Left forelimb (tissue), 1 donor: ENCODE measurements around the gene EGR2.

Source experiments
- DNase-seq: peaks from one replicate; pipeline ENCODE4 v3.0.0-alpha.2; 2018; ENCODE audit warnings: low spot score

The EGR2 gene

GRCh38 chr10:62817766-62818425 is 1.7 kb upstream of the EGR2 start:
- DNase-seq, result peak; percentile 84

- no peak for DNase-seq
These were observed 1.1 kb upstream of the EGR2 start for GRCh38 chr10:62817121-62817765.

GRCh38 chr10:62816076-62816330 is 163 bp downstream of the EGR2 start:
- DNase-seq, result no peak

GRCh38 chr10:62815381-62816075 is 638 bp downstream of the EGR2 start:
- DNase-seq, result no peak

- no peak for DNase-seq
These were observed 1.3 kb downstream of the EGR2 start for GRCh38 chr10:62814756-62815380.

- DNase-seq, result no peak
These were observed 2.2 kb downstream of the EGR2 start for GRCh38 chr10:62813981-62814380.

GRCh38 chr10:62813453-62813852 is 2.7 kb downstream of the EGR2 start:
- DNase-seq, result no peak

- no peak for DNase-seq
These were observed 3.3 kb downstream of the EGR2 start for GRCh38 chr10:62812672-62813439.

GRCh38 chr10:62811159-62811875 is 4.8 kb downstream of the EGR2 start:
- no peak for DNase-seq

- no peak for DNase-seq
These were observed 5.8 kb downstream of the EGR2 start for GRCh38 chr10:62810156-62810902.

GRCh38 chr10:62806251-62806650 is 9.9 kb downstream of the EGR2 start:
- DNase-seq, result no peak

GRCh38 chr10:62805231-62806099 is 10.7 kb downstream of the EGR2 start:
- DNase-seq, result no peak

- peak; percentile 87 for DNase-seq
These were observed 11.6 kb downstream of the EGR2 start, which contains the start of gene ADO for GRCh38 chr10:62804356-62805230. ADO (plus strand) TSS chr10:62804720; CDS start chr10:62805060, 340 bp downstream.

- DNase-seq, result peak; percentile 90
These were observed 12.3 kb downstream of the EGR2 start for GRCh38 chr10:62803724-62804355.

- no peak for DNase-seq
These were observed 14.3 kb downstream of the EGR2 start for GRCh38 chr10:62801871-62802270.

- no peak for DNase-seq
These were observed 19.3 kb downstream of the EGR2 start for GRCh38 chr10:62796896-62797295.

GRCh38 chr10:62795762-62796161 is 20.4 kb downstream of the EGR2 start:
- no peak for DNase-seq

GRCh38 chr10:62795100-62795499 is 21.1 kb downstream of the EGR2 start:
- DNase-seq, result no peak
